Calu3 (cell line): ENCODE results near the gene SLC25A21. TPM values are rescaled to one million over a fixed set of nuclear protein-coding genes. Genes with fewer than 3 reads are reported as not detected.
"Not testable (repeated sequence)": the region's sequence is repeated elsewhere in the genome, so short reads cannot be mapped to it uniquely, and the experiment has no call there.

Source experiments
- BruUV-seq: library from RNA; stranded (reverse); fragments of 400-500 nt; replicated peaks from 2 replicates; lab custom pipeline; 2021; lab: Mats Ljungman, UMichigan
- CTCF ChIA-PET: fragments of 300-600 bp; sonication (Branson Sonifier 250); formaldehyde crosslinking; loops from one replicate; lab custom pipeline; 2022; ENCODE audit warnings: antibody characterized with exemption; lab: Charles Lee
- DNase-seq: peaks from one replicate; pipeline ENCODE4 v3.0.0; 2022
- H3K27ac Mint-ChIP-seq: one replicate; pipeline ENCODE4 v1.8.0; 2022; ENCODE audit warnings: mixed read lengths; ENCODE audit not compliant: unreplicated experiment
- H3K27me3 Mint-ChIP-seq: one replicate; pipeline ENCODE4 v1.8.0; 2022; ENCODE audit warnings: mixed read lengths; ENCODE audit not compliant: unreplicated experiment
- H3K36me3 Mint-ChIP-seq: one replicate; pipeline ENCODE4 v1.8.0; 2022; ENCODE audit warnings: mild to moderate bottlenecking, moderate library complexity, mixed read lengths; ENCODE audit not compliant: insufficient read depth, unreplicated experiment
- H3K4me1 Mint-ChIP-seq: one replicate; pipeline ENCODE4 v1.8.0; 2022; ENCODE audit warnings: mild to moderate bottlenecking, low read depth, mixed read lengths; ENCODE audit not compliant: unreplicated experiment
- H3K4me3 Mint-ChIP-seq: one replicate; pipeline ENCODE4 v1.8.0; 2022; ENCODE audit warnings: mild to moderate bottlenecking, low read depth, moderate library complexity, mixed read lengths; ENCODE audit not compliant: unreplicated experiment
- H3K9me3 Mint-ChIP-seq: one replicate; pipeline ENCODE4 v1.8.0; 2022; ENCODE audit warnings: low read depth, mixed read lengths; ENCODE audit not compliant: unreplicated experiment
- CTCF ChIP-seq: fragments of 200-600 bp; IDR thresholded peaks from one replicate; pipeline ENCODE4 v1.8.0; 2022; ENCODE audit warnings: antibody characterized with exemption; ENCODE audit not compliant: unreplicated experiment
- intact Hi-C: fragments of 100-400 bp; cut with micrococcal nuclease; formaldehyde crosslinking; loops from one replicate; pipeline ENCODE4 v1.10.0; 2022; ENCODE audit not compliant: unreplicated experiment
- total RNA-seq: library from RNA; stranded (reverse); gene quantifications from 2 replicates; pipeline ENCODE4 v1.2.3, GENCODE V29; 2022

Gene SLC25A21
- total RNA-seq, 1 experiment from 2014 or later, result 1.4 TPM

- Mint-ChIP-seq H3K4me3 (no peak overlapping the region), H3K36me3 (no peaks in the 10 kb centered on the region), H3K27me3 (no peaks in the 10 kb centered on the region), H3K27ac (no peak overlapping the region), H3K9me3 (no peaks in the 10 kb centered on the region), H3K4me1 (peaks cover 11% of the 10 kb centered on the region)
- CTCF ChIA-PET, result interaction anchor here (0.5 to 1.9 kb wide), 9 partner anchors 43 to 597 kb away, joined by 3 to 7 read pairs (median 3); no protein-coding TSS in a partner anchor
- BruUV-seq, result no TSS peak
- peak; percentile 52 for TF ChIP-seq CTCF
- DNase-seq, result peak; percentile 15
- intact Hi-C loops, result loop anchor here (2.0 to 5.0 kb wide), 3 partner anchors 82 to 598 kb away; no protein-coding TSS in a partner anchor
Measured at GRCh38 chr14:37150414-37150813, 22.0 kb downstream of the SLC25A21 start.

GRCh38 chr14:37147310-37147880 is 25.0 kb downstream of the SLC25A21 start:
- no peak for TF ChIP-seq CTCF
- H3K4me3 Mint-ChIP-seq, result no peak overlapping the region
- no peak overlapping the region for H3K27ac Mint-ChIP-seq
- H3K9me3 Mint-ChIP-seq, result no peaks in the 10 kb centered on the region
- CTCF ChIA-PET, result no interaction called here
- intact Hi-C loops, result loop anchor here (10.0 kb wide), 1 partner anchor 203 kb away; no protein-coding TSS in a partner anchor
- H3K4me1 Mint-ChIP-seq, result peaks cover 11% of the 10 kb centered on the region
- DNase-seq, result no peak
- no peaks in the 10 kb centered on the region for H3K27me3 Mint-ChIP-seq
- no TSS peak for BruUV-seq
- no peaks in the 10 kb centered on the region for H3K36me3 Mint-ChIP-seq

GRCh38 chr14:37146438-37146837 is 26.0 kb downstream of the SLC25A21 start:
- H3K27me3 Mint-ChIP-seq, H3K27ac Mint-ChIP-seq, H3K9me3 Mint-ChIP-seq, H3K4me3 Mint-ChIP-seq, DNase-seq, CTCF ChIA-PET, H3K36me3 Mint-ChIP-seq, BruUV-seq: not testable (repeated sequence)
- H3K4me1 Mint-ChIP-seq, result peaks cover 11% of the 10 kb centered on the region
- intact Hi-C loops, result loop anchor here (10.0 kb wide), 1 partner anchor 202 kb away; no protein-coding TSS in a partner anchor

DNA sequence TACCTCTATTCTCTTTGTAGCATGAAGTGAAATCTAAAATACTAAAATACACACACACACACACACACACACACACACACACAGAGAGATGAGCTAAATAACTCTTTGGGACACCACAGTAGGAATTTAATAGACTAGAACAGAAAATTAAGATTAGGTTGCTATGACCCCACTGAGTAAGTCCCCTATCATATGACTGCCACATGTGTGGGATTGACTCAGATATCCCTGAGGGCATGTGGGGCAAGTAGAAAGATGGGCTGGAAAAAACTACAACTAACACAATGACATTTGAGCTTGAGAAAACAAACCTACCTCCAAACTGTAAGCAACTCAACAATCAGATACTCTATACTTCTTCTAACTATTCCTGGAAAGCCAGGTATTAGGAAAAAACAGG is 27.0 kb downstream of the SLC25A21 start:
- no peak for TF ChIP-seq CTCF
- Mint-ChIP-seq H3K4me1 (peaks cover 2% of the 10 kb centered on the region), H3K27me3 (no peaks in the 10 kb centered on the region), H3K27ac (no peak overlapping the region), H3K36me3 (no peaks in the 10 kb centered on the region), H3K9me3 (no peaks in the 10 kb centered on the region), H3K4me3 (no peak overlapping the region)
- CTCF ChIA-PET, result no interaction called here
- no TSS peak for BruUV-seq
- intact Hi-C loops, result loop anchor here (10.0 kb wide), 1 partner anchor 201 kb away; no protein-coding TSS in a partner anchor
- DNase-seq, result no peak
